ENCODE measurements around the gene KPNB1. TPM values are rescaled to one million over a fixed set of nuclear protein-coding genes. Genes with fewer than 3 reads are reported as not detected.

KPNB1 gene
- polyA plus RNA-seq, 3 donors, result 5.8 to 83.3 (median 13.2) TPM

DNA sequence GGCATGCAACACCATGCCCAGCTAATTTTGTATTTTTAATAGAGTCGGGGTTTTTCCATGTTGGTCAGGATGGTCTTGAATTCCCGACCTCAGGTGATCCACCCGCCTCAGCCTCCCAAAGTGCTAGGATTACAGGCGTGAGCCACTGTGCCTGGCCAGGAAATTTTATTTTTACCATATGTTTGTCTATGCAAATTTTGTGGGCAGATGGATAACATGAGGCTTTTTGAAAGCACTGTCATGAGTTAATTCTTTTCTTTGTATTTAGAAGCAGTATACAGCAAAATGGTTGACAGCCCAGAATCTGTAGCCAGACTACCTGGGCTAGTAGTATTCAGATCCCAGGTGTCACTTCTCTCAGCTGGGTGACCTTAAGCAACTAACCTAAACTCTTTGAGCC, 8.5 kb upstream of the KPNB1 start:
- H3K4me3 Mint-ChIP-seq, result no peak overlapping the region
- H3K9me3 ChIP-seq (replicated peaks in 1 of 2; ENCODE audit: control insufficient read depth in 1 of 2, insufficient read depth in 1 of 2, low read length in 2 of 2), result no peaks in the 10 kb centered on the region
- no peak overlapping the region for H2AFZ ChIP-seq (ENCODE audit: insufficient read depth, low read depth, low read length, poor library complexity, severe bottlenecking)
- peaks cover 21 to 23% of the 10 kb centered on the region in 2 donors for H3K36me3 Mint-ChIP-seq
- no peak overlapping the region for H3K4me3 ChIP-seq (replicated peaks in 1 of 3; ENCODE audit: low read depth in 2 of 3, low read length in 3 of 3)
- intact Hi-C loops (cut with micrococcal nuclease), result no loop called here
- H3K27ac ChIP-seq (ENCODE audit: low read depth in 1 of 2, low read length in 2 of 2), result no peak overlapping the region
- H3K4me1 ChIP-seq (ENCODE audit: control insufficient read depth in 1 of 2, insufficient read depth in 2 of 2, low read length in 2 of 2), result peaks cover 26 to 30% of the 10 kb centered on the region in 2 donors
- peaks cover 26% of the 10 kb centered on the region for H3K4me1 Mint-ChIP-seq
- H3K36me3 ChIP-seq (replicated peaks in 1 of 2; ENCODE audit: control insufficient read depth in 1 of 2, insufficient read depth in 2 of 2, low read length in 2 of 2), result peaks cover 4 to 22% of the 10 kb centered on the region in 2 donors
- H3K79me2 ChIP-seq (ENCODE audit: insufficient read depth, low read length), result peaks cover 16% of the 10 kb centered on the region
- DNase-seq, result no peak
- H3K4me2 ChIP-seq (replicated peaks; ENCODE audit: extremely low read depth, low read length, poor library complexity, severe bottlenecking), result no peak overlapping the region
- H3K27me3 Mint-ChIP-seq (ENCODE audit: low read depth in 3 of 3), result peaks cover 0 to 2% (median 0%) of the 10 kb centered on the region in 3 donors
- H3K9ac ChIP-seq (ENCODE audit: insufficient read depth, low read length, poor library complexity, severe bottlenecking), result no peak overlapping the region
- H4K20me1 ChIP-seq (ENCODE audit: insufficient read depth, low read length), result no peaks in the 10 kb centered on the region
- H3K27me3 ChIP-seq (ENCODE audit: control insufficient read depth in 2 of 2, insufficient read depth in 2 of 2, low read length in 2 of 2), result no peaks in the 10 kb centered on the region
- peaks cover 0 to 4% (median 0%) of the 10 kb centered on the region in 7 donors for H3K9me3 Mint-ChIP-seq
- TF ChIP-seq, protein P1, sequence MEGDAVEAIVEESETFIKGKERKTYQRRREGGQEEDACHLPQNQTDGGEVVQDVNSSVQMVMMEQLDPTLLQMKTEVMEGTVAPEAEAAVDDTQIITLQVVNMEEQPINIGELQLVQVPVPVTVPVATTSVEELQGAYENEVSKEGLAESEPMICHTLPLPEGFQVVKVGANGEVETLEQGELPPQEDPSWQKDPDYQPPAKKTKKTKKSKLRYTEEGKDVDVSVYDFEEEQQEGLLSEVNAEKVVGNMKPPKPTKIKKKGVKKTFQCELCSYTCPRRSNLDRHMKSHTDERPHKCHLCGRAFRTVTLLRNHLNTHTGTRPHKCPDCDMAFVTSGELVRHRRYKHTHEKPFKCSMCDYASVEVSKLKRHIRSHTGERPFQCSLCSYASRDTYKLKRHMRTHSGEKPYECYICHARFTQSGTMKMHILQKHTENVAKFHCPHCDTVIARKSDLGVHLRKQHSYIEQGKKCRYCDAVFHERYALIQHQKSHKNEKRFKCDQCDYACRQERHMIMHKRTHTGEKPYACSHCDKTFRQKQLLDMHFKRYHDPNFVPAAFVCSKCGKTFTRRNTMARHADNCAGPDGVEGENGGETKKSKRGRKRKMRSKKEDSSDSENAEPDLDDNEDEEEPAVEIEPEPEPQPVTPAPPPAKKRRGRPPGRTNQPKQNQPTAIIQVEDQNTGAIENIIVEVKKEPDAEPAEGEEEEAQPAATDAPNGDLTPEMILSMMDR (IDR thresholded peaks at IDR 0.05), result no peak
- H3K27ac Mint-ChIP-seq, result no peak overlapping the region
- 100% methylated on average over 2 of the region's 4 CpGs for WGBS (ENCODE audit: insufficient coverage)

DNA sequence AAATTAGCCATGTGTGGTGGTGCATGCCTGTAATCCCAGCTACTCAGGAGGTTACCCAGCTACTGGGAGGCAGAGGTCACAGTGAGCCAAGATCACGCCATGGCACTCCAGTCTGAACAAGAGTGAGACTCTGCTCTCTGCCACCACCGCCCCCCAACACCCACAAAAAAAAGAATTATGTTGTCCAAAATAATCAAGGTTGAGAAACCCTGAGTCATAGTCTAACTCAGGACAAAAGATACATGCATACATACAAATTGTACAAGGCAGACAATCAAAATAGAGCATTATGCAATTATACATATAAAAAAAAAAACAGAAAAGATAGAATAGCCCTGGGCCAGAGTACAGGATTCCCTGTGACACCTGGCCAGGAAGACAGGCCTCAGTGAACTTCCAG, 6.6 kb upstream of the KPNB1 start:
- TF ChIP-seq, protein P1 (IDR thresholded peaks at IDR 0.05), result no peak
- peaks cover 6 to 8% of the 10 kb centered on the region in 2 donors for H3K36me3 Mint-ChIP-seq
- Histone ChIP-seq H3K79me2 (ENCODE audit: insufficient read depth, low read length) (peaks cover 19% of the 10 kb centered on the region), H4K20me1 (ENCODE audit: insufficient read depth, low read length) (no peaks in the 10 kb centered on the region), H3K4me1 (ENCODE audit: control insufficient read depth in 1 of 2, insufficient read depth in 2 of 2, low read length in 2 of 2) (peaks cover 44 to 50% of the 10 kb centered on the region in 2 donors), H3K36me3 (replicated peaks in 1 of 2; ENCODE audit: control insufficient read depth in 1 of 2, insufficient read depth in 2 of 2, low read length in 2 of 2) (peaks cover 0 to 5% of the 10 kb centered on the region in 2 donors), H3K9me3 (replicated peaks in 1 of 2; ENCODE audit: control insufficient read depth in 1 of 2, insufficient read depth in 1 of 2, low read length in 2 of 2) (no peaks in the 10 kb centered on the region), H3K9ac (ENCODE audit: insufficient read depth, low read length, poor library complexity, severe bottlenecking) (no peak overlapping the region), H3K27ac (ENCODE audit: low read depth in 1 of 2, low read length in 2 of 2) (no peak overlapping the region), H3K4me2 (replicated peaks; ENCODE audit: extremely low read depth, low read length, poor library complexity, severe bottlenecking) (no peak overlapping the region), H3K27me3 (ENCODE audit: control insufficient read depth in 2 of 2, insufficient read depth in 2 of 2, low read length in 2 of 2) (no peaks in the 10 kb centered on the region), H3K4me3 (replicated peaks in 1 of 3; ENCODE audit: low read depth in 2 of 3, low read length in 3 of 3) (no peak overlapping the region), H2AFZ (ENCODE audit: insufficient read depth, low read depth, low read length, poor library complexity, severe bottlenecking) (no peak overlapping the region)
- H3K27me3 Mint-ChIP-seq (ENCODE audit: low read depth in 3 of 3), result peaks cover 0 to 2% (median 0%) of the 10 kb centered on the region in 3 donors
- intact Hi-C loops (cut with micrococcal nuclease), result no loop called here
- no peak for DNase-seq
- H3K9me3 Mint-ChIP-seq, result peaks cover 0 to 2% (median 0%) of the 10 kb centered on the region in 7 donors
- H3K4me1 Mint-ChIP-seq, result peaks cover 45% of the 10 kb centered on the region
- H3K27ac Mint-ChIP-seq, result peak overlapping the region in 1 of 7 donors; percentile 16
- WGBS (ENCODE audit: insufficient coverage), result no CpG with 5 or more reads among the region's 2 CpGs
- no peak overlapping the region for H3K4me3 Mint-ChIP-seq

All from CD14-positive monocyte (primary cell).